Measurements from ENCODE around the gene BUD31.

- no peak for TF ChIP-seq GATA2 (IDR thresholded peaks at IDR 0.05; ENCODE audit: low read depth, low read length)
- no peak for TF ChIP-seq GATA3 (IDR thresholded peaks at IDR 0.05; ENCODE audit: low read depth, low read length)
Observed at GRCh38 chr7:99394188-99394502, 14.6 kb upstream of the BUD31 start.

Data from SH-SY5Y (cell line).